Measurements from ENCODE around the gene PLEKHH2. TPM values are rescaled to one million over a fixed set of nuclear protein-coding genes. Genes with fewer than 3 reads are reported as not detected.

The PLEKHH2 gene
- total RNA-seq (2022; extraction: Qiagen RNA extraction), result 1.4 to 2.5 TPM (median 1.7 TPM) in 5 replicates

GRCh38 chr2:43637030-43637803, at the start of gene PLEKHH2:
Gene PLEKHH2 (plus strand): TSS chr2:43637260. CDS start chr2:43644674, 7,414 bp downstream.

GRCh38 chr2:43595603-43596412, 41.3 kb upstream of the PLEKHH2 start, which contains the start of gene THADA:
Gene THADA (minus strand): TSS chr2:43596038. CDS start chr2:43592392, 3,646 bp downstream.

GRCh38 chr2:43676322-43677050, 39.4 kb downstream of the PLEKHH2 start, which contains the start of gene C1GALT1C1L:
Gene C1GALT1C1L (minus strand): TSS chr2:43676429. CDS start chr2:43676322, 107 bp downstream.

GRCh38 chr2:43773876-43774613, 137.0 kb downstream of the PLEKHH2 start, which contains the start of gene DYNC2LI1:
Gene DYNC2LI1 (plus strand): TSS chr2:43774039. CDS start chr2:43774139, 100 bp downstream.

Other genes with a start within 250 kb of the PLEKHH2 start
- 17.6 to 27.5 TPM (median 22.4 TPM) in 5 replicates for gene THADA, start 41.2 kb upstream of the PLEKHH2 start, total RNA-seq (2022; extraction: Qiagen RNA extraction)
- gene C1GALT1C1L, start 39.2 kb downstream of the PLEKHH2 start, total RNA-seq (2022; extraction: Qiagen RNA extraction), result 2.0 to 2.5 TPM (median 2.3 TPM) in 5 replicates
- gene DYNC2LI1, start 136.8 kb downstream of the PLEKHH2 start, total RNA-seq (2022; extraction: Qiagen RNA extraction), result 14.6 to 18.3 TPM (median 16.1 TPM) in 5 replicates
- gene ABCG5, start 201.6 kb downstream of the PLEKHH2 start, total RNA-seq (2022; extraction: Qiagen RNA extraction), result not detected in 5 replicates
- not detected in 5 replicates for gene ABCG8, start 201.7 kb downstream of the PLEKHH2 start, total RNA-seq (2022; extraction: Qiagen RNA extraction)

All from A549 treated with Mapracorat at 1 μM for 4 hours (cell line).